Measurements from ENCODE around the gene THAP4.

DNA sequence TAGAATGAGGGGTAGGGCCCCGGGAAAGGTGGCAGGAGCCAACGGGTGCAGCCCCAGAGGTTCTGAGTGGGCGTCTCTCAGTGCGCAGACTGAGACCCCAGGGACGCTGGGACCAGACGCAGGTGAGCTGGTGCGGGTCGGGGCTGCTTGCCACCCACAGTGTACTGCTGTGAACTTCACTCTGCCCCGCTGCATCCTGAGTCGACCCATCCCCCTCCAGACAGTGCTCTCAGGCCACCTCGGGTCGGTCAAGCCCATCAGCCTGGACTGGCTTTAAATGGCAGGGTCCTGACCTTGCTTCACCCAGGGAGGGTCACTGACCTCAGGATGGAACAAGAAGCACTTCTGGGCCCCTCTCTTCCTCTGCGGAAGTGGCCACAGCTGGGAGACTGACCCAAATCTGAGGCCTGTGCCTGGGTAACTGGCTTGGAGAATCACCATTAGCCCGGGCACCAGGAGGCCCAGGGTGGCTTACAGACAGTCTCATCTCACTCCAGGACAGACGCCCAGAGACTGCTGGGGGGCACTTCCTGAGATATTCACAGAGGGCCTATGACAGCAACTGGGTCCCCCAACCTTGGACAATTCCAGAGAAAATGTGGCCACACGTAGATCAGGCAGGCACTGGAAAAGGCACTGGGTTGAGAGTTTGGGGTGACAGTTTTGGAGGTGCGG lies 102.1 kb downstream of the THAP4 start:
- TF ChIP-seq CTCF (IDR thresholded peaks at IDR 0.05; ENCODE audit: insufficient read depth, low read length, poor library complexity, severe bottlenecking): no peak
- TF ChIP-seq EZH2phosphoT487 (conservative IDR thresholded peaks at IDR 0.05; ENCODE audit: low read length): no peak

All from SU-DHL-6 (cell line).